GM18873 (cell line): ENCODE results near the gene SPTLC3.

Experiments used
- ATAC-seq: cut with Tn5 transposase; IDR thresholded peaks from one replicate; pipeline ENCODE4 v1.9.1; 2021; ENCODE audit warnings: mild to moderate bottlenecking, moderate library complexity, moderate number of reproducible peaks; ENCODE audit not compliant: unreplicated experiment, low FRiP score

SPTLC3 gene

GRCh38 chr20:12984069-12984765 is 24.6 kb upstream of the SPTLC3 start:
- no peak for ATAC-seq

DNA sequence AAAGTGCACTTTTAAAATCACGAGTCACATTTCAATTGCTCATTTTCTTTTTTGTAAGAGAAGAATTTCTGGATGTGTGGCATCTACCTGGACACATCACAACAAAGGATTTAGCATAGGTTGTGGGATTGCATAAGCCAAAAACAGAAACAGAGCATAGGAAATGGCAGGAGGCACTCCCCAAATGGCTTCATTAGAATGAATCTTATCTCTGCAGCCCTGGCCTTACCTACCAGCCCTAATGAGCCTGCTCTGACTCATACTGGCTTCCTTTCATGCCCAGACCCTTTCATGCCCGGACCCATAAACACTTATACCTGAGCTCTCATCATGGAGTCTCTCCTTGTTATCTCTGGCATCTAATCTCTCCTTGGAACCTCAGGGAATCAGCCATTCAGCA is 23.9 kb upstream of the SPTLC3 start:
- ATAC-seq, result no peak

GRCh38 chr20:12987261-12987660 is 21.5 kb upstream of the SPTLC3 start:
- no peak for ATAC-seq

DNA sequence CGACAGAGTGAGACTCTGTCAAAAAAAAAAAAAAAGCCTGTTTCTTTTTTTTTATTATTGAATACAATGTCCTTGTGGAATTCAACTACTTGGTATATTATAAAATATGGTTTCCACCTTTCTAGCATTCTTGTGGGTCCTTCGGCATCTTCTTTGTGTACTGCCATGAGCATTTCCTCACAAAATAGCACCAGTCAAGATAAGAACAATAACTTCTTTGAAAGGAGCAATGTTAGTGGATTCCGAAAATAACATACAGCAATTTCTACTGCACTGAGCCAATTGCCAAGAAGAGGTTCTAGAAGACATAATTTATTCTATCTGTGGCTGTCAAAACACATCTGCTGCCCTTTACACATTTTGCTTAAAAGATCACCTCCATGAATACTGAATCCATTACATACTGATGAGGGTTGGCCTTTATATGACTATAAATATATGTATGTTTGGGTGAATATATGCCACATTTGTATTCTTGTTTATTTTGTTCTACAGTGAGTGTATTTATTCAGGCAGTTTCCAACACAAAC is 19.1 kb upstream of the SPTLC3 start:
- no peak for ATAC-seq

- no peak for ATAC-seq
These were observed 11.6 kb upstream of the SPTLC3 start for GRCh38 chr20:12997128-12997655.

DNA sequence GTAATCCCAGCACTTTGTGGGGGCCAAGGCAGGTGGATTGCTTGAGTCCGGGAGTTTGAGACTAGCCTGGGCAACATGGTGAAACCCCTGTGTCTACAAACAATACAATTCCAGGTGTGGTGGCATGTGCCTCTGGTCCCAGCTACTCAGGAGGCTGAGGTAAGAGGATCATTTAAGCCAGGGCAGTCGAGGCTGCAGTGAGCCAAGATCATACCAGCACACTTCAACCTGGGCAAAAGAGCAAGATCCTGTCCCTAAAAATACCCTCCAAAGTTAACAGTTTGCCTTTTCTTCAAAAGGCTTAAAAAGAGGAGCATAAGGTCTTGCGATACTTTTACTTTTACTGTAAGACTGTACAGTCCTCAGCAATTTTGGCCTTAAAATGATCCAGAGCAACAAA is 10.7 kb upstream of the SPTLC3 start:
- no peak for ATAC-seq

- ATAC-seq, result no peak
These were observed 9.6 kb upstream of the SPTLC3 start for GRCh38 chr20:12999201-12999600.

DNA sequence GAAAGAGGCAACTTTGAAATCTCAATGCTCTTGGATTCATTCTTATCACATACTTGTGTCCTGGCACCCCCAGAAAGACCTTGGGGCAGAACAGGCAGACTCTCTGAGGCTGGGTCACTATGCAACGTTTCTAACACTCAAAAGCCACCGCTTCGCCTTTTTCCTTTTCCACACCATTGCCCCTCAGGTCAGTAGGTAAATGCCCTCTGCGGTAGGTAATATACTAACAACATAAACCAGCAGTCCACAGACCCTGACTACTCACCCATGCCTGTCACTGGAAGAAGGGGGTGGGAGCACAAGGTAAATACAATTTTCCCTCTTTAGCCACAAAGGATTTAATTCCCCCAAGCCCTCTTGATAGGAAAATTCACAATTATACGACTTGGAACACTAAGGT is 6.5 kb upstream of the SPTLC3 start:
- ATAC-seq, result no peak

- no peak for ATAC-seq
These were observed 1.9 kb upstream of the SPTLC3 start for GRCh38 chr20:13006825-13007224.

- no peak for ATAC-seq
These were observed 1.2 kb upstream of the SPTLC3 start for GRCh38 chr20:13007596-13007995.

GRCh38 chr20:13009682-13010406 is 1.1 kb downstream of the SPTLC3 start:
- ATAC-seq, result peak; percentile 76

DNA sequence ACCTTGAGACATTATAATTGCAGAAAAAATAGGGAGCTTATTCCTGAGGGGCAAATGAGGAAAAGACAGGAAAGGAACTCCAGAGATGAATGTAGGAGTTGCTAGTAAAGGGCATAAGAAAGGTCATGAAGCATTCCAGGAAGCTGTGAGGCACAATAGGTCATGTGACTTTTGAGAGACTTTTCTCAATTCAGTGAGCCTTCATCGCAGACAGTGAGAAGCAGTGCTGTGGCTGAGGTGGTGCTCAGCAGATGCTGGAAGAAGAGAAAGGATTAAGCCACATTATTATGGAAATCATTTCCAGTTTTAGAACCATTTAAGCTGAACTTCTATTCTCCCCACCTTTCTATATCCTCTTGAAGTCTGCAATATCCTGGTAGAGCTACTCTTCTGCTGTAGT is 4.1 kb downstream of the SPTLC3 start:
- ATAC-seq, result no peak

DNA sequence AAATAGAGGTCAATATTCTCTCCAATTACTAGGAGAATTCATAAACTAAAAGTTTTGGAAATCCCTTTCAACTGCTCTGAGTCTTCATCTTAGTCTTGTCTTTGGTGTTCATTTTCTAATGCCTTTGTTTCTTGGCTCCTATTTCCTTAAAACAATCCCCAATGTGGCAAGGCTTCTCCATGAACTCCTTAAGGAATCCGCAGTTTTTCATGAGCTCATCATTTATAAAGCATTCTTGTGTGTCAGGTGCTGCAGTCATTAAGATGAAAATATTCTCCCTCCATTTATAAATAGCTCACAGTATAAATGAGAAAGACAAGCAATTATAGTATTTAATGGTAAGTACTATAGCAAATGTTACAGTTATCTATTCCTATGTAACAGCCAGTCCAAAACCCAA is 4.6 kb downstream of the SPTLC3 start:
- ATAC-seq, result no peak

- no peak for ATAC-seq
These were observed 8.5 kb downstream of the SPTLC3 start for GRCh38 chr20:13017235-13017634.

DNA sequence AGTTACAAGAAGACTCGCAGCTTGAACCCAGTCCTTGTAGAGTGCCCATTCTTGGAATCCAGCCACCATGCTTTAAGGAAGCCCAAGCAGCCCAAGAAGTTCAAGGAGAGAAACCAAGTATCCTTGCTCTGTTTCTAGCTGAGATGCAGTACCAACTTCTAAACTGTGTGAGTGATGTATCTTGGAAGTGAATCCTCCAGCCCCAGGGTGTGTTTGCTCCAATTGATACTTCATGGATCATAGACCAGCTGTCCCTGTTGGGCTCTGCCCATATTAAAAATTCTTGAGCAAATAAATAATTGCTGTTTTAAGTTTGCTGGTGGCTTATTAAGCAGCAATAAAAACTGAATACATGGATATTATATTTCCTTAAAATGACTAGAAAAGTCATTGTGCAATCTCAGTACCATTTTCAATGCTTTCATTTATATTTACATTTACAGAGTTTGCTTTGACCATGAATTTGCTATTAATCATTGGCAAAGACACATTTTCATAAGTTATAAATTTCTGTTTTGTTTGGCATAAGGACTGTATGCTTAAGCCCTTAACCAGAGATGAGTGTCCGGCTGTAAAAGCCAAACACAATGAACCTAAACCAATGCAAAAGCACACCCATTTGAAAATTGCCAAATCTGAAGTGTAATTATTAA is 9.2 kb downstream of the SPTLC3 start:
- ATAC-seq, result no peak

- no peak for ATAC-seq
These were observed 12.6 kb downstream of the SPTLC3 start for GRCh38 chr20:13021205-13021970.

DNA sequence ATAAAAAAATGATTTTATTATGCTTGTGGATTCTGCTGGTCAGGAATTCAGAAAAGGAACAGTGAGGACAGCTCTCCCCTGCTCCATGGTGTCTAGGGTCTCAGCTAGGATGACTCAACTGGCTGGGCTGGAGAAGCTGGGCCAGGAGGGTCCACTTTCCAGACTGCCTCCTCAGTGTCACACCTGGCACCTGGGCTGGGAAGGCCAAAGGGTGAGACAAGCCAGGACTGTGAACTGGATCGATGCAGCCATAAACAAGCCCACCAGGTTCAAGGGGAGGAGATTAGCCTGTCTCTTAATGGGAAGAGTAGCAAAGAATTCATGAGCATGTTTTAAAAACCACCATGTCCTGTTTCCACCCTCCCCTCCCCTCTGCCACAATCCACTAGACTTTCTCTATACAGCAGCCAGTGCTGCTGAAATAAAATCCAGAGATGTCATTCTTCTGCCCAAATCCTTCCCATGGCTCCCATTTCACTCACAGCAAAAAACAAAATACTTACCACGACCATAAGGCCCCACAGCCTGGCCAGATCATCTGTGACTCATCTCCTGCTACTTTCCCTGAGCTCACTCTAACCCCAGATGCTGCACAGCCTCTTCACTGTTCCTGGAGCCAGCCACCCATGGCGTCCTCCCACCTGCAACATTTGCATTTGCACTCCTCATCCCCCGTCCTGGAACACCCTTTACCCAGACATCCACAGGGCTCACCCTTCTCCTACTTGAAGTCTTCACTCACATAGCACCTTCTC is 13.8 kb downstream of the SPTLC3 start:
- no peak for ATAC-seq

DNA sequence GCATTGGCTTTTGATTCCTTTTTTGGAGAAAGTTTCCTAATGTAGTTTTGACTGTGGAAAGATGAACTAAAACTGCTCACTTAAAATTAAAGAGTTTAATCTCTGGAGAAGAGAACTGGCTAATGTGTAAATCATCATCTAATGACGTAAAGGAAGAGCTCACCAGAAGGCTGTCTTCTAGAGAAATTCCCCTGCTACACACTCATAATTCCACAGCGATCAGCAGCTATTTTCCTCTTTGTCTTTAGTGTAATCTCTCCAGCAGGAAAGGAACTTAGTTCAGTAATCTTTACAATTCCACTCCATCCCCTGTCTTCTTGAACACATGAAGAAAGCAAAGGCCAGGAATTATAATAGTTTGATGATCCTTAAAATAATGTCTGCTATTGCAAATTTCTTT is 15.8 kb downstream of the SPTLC3 start:
- no peak for ATAC-seq

DNA sequence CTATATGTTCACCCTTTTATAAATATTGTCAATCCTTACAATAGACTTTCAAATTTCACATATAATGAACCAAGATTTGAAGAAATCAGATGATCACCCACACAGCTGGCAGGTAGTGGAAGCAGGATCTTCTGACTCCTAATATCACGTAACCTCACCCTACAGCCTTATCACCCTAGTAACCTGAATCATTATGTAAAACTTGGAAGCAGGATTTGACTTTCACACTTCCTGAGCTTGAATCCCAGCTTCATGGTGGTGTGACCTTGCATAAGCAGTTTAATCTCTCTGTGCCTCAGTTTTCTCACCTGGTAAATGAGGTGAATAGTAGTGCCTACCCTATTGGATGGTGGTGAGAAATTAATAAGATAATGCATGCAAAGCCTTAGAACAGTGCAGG is 16.4 kb downstream of the SPTLC3 start:
- ATAC-seq, result no peak

DNA sequence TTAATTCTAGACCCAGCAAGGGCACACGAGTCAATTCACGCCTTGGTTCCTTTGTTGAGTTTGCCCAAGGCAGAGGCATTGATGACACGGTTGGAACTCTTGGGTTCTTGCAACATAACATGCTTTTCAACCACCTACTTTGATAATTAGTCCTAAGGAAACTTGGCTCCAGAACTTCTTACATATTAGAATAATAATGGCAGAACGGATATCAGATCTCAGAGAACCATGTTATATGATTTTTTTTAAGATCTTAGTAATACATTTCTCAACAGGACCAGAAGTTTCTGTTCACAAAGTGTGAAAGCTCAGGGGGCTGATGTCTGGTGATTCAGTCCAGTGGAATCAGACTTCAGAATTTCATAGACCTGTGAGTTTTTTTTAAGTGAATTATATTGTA is 19.2 kb downstream of the SPTLC3 start:
- ATAC-seq, result no peak
